ENCODE results near the gene KRTAP3-3. TPM values are rescaled to one million over a fixed set of nuclear protein-coding genes. Genes with fewer than 3 reads are reported as not detected.

Gene KRTAP3-3
- total and polyA plus RNA-seq, 12 donors, result not detected

DNA sequence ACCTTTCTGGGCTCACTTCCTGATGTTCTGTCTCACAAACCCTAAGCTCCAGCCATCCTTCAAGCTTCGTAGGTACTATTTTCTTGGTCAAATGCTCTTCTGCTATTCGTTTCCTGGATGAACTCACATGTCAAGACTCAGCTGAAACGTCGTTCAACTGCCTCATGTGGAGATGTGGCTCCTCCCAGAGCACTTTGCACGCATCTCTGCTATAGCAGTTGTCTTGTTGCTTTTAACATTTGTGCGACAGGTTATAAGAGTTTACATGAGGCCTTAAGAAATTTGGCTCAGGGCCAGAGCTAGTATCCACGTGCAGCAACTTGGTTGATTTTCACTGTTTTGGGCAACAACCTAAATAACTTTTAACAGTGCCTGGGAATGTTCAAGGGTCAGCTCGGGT is 7.0 kb downstream of the KRTAP3-3 start:
- no peak for TF ChIP-seq POLR2A (IDR thresholded peaks at IDR 0.05)
- TF ChIP-seq, protein P1, sequence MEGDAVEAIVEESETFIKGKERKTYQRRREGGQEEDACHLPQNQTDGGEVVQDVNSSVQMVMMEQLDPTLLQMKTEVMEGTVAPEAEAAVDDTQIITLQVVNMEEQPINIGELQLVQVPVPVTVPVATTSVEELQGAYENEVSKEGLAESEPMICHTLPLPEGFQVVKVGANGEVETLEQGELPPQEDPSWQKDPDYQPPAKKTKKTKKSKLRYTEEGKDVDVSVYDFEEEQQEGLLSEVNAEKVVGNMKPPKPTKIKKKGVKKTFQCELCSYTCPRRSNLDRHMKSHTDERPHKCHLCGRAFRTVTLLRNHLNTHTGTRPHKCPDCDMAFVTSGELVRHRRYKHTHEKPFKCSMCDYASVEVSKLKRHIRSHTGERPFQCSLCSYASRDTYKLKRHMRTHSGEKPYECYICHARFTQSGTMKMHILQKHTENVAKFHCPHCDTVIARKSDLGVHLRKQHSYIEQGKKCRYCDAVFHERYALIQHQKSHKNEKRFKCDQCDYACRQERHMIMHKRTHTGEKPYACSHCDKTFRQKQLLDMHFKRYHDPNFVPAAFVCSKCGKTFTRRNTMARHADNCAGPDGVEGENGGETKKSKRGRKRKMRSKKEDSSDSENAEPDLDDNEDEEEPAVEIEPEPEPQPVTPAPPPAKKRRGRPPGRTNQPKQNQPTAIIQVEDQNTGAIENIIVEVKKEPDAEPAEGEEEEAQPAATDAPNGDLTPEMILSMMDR (IDR thresholded peaks at IDR 0.05), result no peak
- Histone ChIP-seq H3K9me3 (replicated peaks in 1 of 3) (no peaks in the 10 kb centered on the region), H3K36me3 (replicated peaks in 1 of 2) (no peaks in the 10 kb centered on the region), H3K4me1 (replicated peaks in 1 of 2) (no peaks in the 10 kb centered on the region), H3K27ac (no peak overlapping the region), H3K27me3 (no peaks in the 10 kb centered on the region), H3K4me3 (no peak overlapping the region)
- whole genome bisulfite sequencing, 4 donors, result 61 to 76% (median 69%) methylated on average over 8 of the region's 8 CpGs
- DNase-seq, result no peak
- intact Hi-C loops (cut with DNase I), result no loop called here

DNA sequence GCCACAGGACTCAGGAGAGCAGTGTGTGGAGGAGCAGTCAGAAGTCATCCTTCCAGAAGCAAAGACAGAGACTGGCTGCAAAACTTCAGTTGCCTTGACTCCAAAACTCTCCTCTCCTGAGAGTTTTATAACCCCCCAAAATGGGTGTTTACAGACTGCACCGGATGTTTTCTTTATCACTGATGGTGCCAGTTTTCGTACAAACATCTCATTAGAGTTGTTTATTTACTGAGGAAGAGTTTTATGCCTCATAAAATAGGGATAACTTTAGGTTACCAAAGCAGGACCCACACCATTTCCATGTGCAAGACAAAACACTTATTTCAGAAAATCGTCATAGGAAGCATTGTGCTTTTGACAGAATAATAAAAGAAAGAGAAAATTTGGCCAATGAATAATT is 9.7 kb downstream of the KRTAP3-3 start, which contains the start of gene KRT40:
TSS of gene KRT40 (minus strand) at position 101 of the 400 bp plus-strand sequence. CDS start at position 48, 53 bp downstream.
- no peak within 1 kb of the TSS for H3K27ac ChIP-seq
- no peak for TF ChIP-seq POLR2A (IDR thresholded peaks at IDR 0.05)
- TF ChIP-seq, protein P1 (IDR thresholded peaks at IDR 0.05), result no peak
- H3K36me3 ChIP-seq (replicated peaks in 1 of 2), result no peaks in the 10 kb centered on the region
- no peaks in the 10 kb centered on the region for H3K4me1 ChIP-seq (replicated peaks in 1 of 2)
- no peak within 1 kb of the TSS for H3K4me3 ChIP-seq
- 46 to 77% (median 55%) methylated on average over 3 of the region's 3 CpGs for WGBS, 4 donors
- no peak for DNase-seq
- H3K27me3 ChIP-seq, result no peaks in the 10 kb centered on the region
- H3K9me3 ChIP-seq (replicated peaks in 1 of 3), result no peaks in the 10 kb centered on the region
- intact Hi-C loops (cut with DNase I), result no loop called here

DNA sequence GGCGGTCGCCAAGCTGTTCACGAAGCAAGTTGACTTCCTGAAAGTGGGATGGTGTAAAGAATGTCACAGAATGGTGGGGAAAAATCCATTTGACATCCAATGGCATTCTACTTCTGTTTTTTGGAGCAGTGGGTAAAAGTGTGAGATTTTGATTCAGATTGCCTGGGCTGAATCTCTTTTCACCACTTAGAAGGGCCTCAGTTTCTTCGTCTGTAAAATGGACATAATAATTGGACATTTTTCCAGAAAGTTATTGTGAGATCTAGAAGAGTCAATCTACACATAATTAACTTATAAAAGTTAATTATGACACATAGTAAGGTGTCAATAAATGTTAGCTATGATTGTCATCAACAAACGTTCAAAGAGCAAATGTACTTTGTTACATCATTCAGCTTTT is 12.8 kb downstream of the KRTAP3-3 start:
- Histone ChIP-seq H3K4me3 (no peak overlapping the region), H3K9me3 (replicated peaks in 1 of 3) (no peaks in the 10 kb centered on the region), H3K36me3 (replicated peaks in 1 of 2) (no peaks in the 10 kb centered on the region), H3K27ac (no peak overlapping the region), H3K27me3 (peaks cover 5% of the 10 kb centered on the region), H3K4me1 (replicated peaks in 1 of 2) (no peaks in the 10 kb centered on the region)
- TF ChIP-seq, protein P1 (IDR thresholded peaks at IDR 0.05), result no peak
- TF ChIP-seq POLR2A (IDR thresholded peaks at IDR 0.05), result no peak
- intact Hi-C loops (cut with DNase I), result no loop called here
- WGBS, 4 donors, result 43 to 57% (median 50%) methylated on average over 5 of the region's 5 CpGs
- DNase-seq, result no peak

DNA sequence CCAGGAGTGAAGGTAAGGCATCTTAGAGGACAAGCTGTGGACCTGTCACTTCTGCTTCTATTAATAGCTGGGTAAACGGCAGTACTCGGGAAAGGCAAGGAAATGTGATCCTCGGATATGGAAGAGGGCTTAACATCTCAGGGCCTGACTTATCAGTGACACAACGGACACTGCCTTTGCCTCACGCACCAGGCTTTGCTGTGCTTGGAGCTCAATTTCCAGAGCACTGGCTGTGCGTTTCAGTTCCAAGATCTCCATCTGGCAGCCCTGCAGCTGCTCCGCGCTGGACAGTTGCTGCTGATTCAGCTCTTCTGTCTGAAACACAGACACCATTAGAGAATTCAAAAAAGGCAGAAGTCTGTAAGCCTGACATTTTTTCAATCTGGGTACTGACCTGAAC is 13.4 kb downstream of the KRTAP3-3 start:
- no peaks in the 10 kb centered on the region for H3K36me3 ChIP-seq (replicated peaks in 1 of 2)
- DNase-seq, result peak in 3 of 7 donors; percentile 12 to 58 (median 23)
- TF ChIP-seq, protein P1 (IDR thresholded peaks at IDR 0.05), result no peak
- TF ChIP-seq POLR2A (IDR thresholded peaks at IDR 0.05), result no peak
- intact Hi-C loops (cut with DNase I), result no loop called here
- no peaks in the 10 kb centered on the region for H3K9me3 ChIP-seq (replicated peaks in 1 of 3)
- 8 to 30% (median 24%) methylated on average over 5 to 8 of the region's 8 CpGs for WGBS, 4 donors
- peaks cover 5% of the 10 kb centered on the region for H3K27me3 ChIP-seq
- H3K27ac ChIP-seq, result no peak overlapping the region
- H3K4me3 ChIP-seq, result no peak overlapping the region
- no peaks in the 10 kb centered on the region for H3K4me1 ChIP-seq (replicated peaks in 1 of 2)

Data from adrenal gland (tissue), 12 donors.